ENCODE results near the gene DQX1.

GRCh38 chr2:74496997-74497776 is 28.8 kb downstream of the DQX1 start:
- no peak for TF ChIP-seq POLR2A (IDR thresholded peaks at IDR 0.05; ENCODE audit: extremely low read depth, insufficient read length)
- TF ChIP-seq CTCF (IDR thresholded peaks at IDR 0.05; ENCODE audit: low read depth, low read length) = no peak

Data from NB4 (cell line).